ENCODE measurements around the gene RPLP1.

RPLP1 gene

DNA sequence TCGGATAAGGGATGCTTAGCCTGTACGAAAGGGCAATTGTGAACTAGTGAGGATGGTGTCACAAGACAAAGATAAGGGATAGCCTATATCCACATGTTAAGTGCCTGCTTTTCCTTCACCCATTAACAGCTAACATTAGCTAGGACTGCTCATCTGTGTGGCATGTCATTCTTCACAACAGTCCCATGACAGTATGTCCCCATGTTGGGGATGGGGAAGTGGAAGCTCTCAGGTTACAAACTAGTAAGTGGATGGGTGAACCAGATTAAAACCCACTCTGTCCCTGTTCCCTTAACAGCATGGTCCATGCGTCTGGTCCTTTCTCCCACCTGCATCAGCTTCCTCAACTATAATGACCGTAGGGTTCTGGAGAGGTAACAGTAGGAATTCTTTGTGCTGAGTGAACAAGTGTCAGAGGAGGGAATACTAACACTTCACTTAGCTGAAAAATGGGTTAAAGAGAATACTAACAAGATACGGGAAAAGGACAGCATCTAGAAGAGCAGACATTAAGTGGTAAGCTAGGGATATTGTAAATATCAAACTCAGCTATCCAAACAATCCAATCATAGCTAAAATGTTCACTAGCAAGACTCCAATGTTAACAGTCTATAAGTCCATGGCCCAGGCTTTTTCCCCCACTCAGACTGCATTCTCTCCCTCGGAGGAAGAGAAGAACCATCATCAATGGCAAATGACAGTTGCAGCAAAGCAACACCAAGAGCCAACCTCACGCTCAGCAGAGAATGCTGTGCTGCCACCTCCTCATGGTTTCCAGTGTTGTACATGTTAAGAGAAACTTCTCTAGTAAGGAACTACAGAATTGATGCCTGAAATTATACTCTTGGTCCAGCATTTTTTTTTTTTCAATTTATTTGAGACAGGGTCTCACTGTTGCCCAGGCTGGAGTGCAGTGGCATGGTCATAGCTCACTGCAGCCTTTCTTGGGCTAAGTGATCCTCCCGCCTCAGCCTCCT, 5.0 kb downstream of the RPLP1 start:
- H3K4me3 ChIP-seq (ENCODE audit: low read length in 2 of 2) = no peak overlapping the region
- H3K4me1 ChIP-seq (ENCODE audit: control insufficient read depth, insufficient read depth, low read length) = peaks cover 24% of the 10 kb centered on the region
- no peak overlapping the region for H3K9ac ChIP-seq (ENCODE audit: low read length in 2 of 2)
- no peaks in the 10 kb centered on the region for H3K9me3 ChIP-seq (ENCODE audit: control insufficient read depth in 2 of 2, low read length in 2 of 2)
- peaks cover 15 to 21% of the 10 kb centered on the region in 2 donors for H3K36me3 ChIP-seq (ENCODE audit: control insufficient read depth in 2 of 2, insufficient read depth in 2 of 2, low read length in 2 of 2)
- no peaks in the 10 kb centered on the region for H3K27me3 ChIP-seq (ENCODE audit: control insufficient read depth in 1 of 2, insufficient read depth in 2 of 2, low read length in 2 of 2)
- peak overlapping the region; percentile 3 for H3K27ac ChIP-seq (ENCODE audit: low read length)

DNA sequence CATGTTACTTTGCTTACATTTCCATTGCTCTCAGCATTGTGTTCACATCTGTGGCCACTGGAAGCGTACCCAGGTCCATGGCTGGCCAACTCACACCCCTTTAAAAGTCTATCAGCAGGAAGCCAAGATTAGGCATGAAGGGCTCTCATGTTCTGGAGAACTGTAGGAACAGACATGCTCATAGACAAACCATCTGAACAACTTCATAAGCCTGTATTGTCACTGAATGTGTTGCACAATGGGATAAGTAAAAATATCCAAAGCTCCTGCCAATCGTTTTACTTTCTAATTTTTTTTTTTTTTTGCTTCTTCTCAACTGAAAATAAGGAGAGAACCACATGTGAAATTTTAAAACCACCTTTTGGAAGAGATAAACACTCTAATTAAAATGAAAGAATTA, 6.4 kb downstream of the RPLP1 start:
- H3K9ac ChIP-seq (ENCODE audit: low read length in 2 of 2) = no peak overlapping the region
- H3K4me1 ChIP-seq (ENCODE audit: control insufficient read depth, insufficient read depth, low read length) = peaks cover 20% of the 10 kb centered on the region
- no peaks in the 10 kb centered on the region for H3K9me3 ChIP-seq (ENCODE audit: control insufficient read depth in 2 of 2, low read length in 2 of 2)
- peaks cover 15 to 21% of the 10 kb centered on the region in 2 donors for H3K36me3 ChIP-seq (ENCODE audit: control insufficient read depth in 2 of 2, insufficient read depth in 2 of 2, low read length in 2 of 2)
- H3K4me3 ChIP-seq (ENCODE audit: low read length in 2 of 2) = no peak overlapping the region
- no peaks in the 10 kb centered on the region for H3K27me3 ChIP-seq (ENCODE audit: control insufficient read depth in 1 of 2, insufficient read depth in 2 of 2, low read length in 2 of 2)
- H3K27ac ChIP-seq (ENCODE audit: low read length) = no peak overlapping the region

DNA sequence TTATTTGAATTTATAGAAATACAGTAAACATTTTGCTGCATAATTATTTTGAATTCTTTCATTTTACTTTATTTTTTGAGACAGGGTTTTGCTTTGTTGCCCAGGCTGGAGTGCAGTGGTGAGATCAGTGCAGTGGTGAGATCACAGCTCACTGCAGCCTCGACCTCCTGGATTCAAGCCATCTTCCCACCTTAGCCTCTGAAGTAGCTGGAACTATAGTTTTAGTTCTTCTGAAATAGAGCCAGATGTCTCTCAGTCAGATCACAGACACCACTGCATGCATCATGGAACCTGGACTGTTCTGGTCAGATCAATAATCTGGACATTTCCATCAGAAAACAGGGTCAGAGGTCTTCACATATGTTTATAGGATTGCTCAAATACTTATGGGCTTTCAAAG, 7.9 kb downstream of the RPLP1 start:
- H3K27ac ChIP-seq (ENCODE audit: low read length) = no peak overlapping the region
- H3K4me1 ChIP-seq (ENCODE audit: control insufficient read depth, insufficient read depth, low read length) = peaks cover 18% of the 10 kb centered on the region
- H3K27me3 ChIP-seq (ENCODE audit: control insufficient read depth in 1 of 2, insufficient read depth in 2 of 2, low read length in 2 of 2) = no peaks in the 10 kb centered on the region
- H3K36me3 ChIP-seq (ENCODE audit: control insufficient read depth in 2 of 2, insufficient read depth in 2 of 2, low read length in 2 of 2) = peaks cover 13 to 19% of the 10 kb centered on the region in 2 donors
- no peak overlapping the region for H3K9ac ChIP-seq (ENCODE audit: low read length in 2 of 2)
- no peak overlapping the region for H3K4me3 ChIP-seq (ENCODE audit: low read length in 2 of 2)
- H3K9me3 ChIP-seq (ENCODE audit: control insufficient read depth in 2 of 2, low read length in 2 of 2) = no peaks in the 10 kb centered on the region

DNA sequence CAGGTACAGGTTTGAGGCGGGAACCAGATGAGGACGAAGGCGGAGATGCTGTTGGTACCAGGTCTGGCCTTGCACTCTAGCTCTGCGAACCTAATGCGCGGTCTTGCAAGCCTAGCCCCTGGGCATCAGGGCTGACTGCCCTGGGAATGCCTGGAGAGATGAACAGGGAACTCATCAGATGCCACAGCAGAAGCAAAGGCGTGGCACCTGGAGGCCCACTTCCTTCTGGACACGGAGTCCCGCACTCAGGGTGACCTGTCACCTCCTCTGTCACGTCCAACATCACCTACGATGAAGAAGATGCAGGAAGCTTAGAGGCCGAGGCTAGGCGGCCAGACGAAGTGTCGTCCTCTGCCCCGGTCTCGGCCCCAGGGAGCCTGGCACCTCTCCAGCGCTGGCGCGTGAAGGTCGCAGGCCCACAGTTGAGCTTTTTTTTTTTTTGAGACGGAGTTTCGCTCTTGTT, 9.4 kb downstream of the RPLP1 start:
- Histone ChIP-seq H3K36me3 (ENCODE audit: control insufficient read depth in 2 of 2, insufficient read depth in 2 of 2, low read length in 2 of 2) (peaks cover 4% of the 10 kb centered on the region in 2 donors), H3K4me1 (ENCODE audit: control insufficient read depth, insufficient read depth, low read length) (peaks cover 16% of the 10 kb centered on the region), H3K27me3 (ENCODE audit: control insufficient read depth in 1 of 2, insufficient read depth in 2 of 2, low read length in 2 of 2) (no peaks in the 10 kb centered on the region), H3K4me3 (ENCODE audit: low read length in 2 of 2) (peak overlapping the region; percentile 84 to 99), H3K9me3 (ENCODE audit: control insufficient read depth in 2 of 2, low read length in 2 of 2) (no peaks in the 10 kb centered on the region), H3K9ac (ENCODE audit: low read length in 2 of 2) (peak overlapping the region; percentile 78 to 97), H3K27ac (ENCODE audit: low read length) (peak overlapping the region; percentile 93)

DNA sequence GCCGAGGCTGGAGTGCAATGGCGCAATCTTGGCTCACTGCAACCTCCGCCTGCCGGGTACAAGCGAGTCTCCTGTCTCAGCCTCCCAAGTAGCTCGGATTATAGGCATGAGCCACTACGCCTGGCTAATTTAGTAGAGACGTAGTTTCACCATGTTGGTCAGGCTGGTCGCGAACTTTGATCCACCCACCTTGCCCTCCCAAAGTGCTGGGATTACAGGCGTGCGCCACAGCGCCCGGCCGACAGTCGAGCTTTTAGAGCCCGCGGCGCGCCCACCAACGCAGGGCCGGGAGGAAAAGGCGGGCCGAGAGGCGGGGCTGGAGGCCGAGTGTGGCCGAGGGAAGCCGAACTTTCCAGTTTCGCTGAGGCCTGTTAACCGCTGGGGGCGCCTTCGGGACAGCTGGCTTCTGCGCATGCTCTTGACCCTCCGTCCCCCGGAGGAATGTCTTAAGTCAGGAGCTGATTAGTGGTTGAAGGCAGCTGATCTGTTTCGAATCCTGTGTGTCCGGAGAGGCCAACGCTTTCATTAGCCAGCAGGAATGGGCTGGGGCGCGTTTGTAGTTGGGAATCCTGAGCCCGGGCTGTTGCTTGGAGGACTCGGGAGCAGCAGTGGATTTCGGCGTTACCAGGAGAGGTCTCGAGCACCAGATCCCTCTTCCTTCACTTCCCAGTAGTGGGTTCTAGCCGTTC, 10.0 kb downstream of the RPLP1 start:
- no peaks in the 10 kb centered on the region for H3K36me3 ChIP-seq (ENCODE audit: control insufficient read depth in 2 of 2, insufficient read depth in 2 of 2, low read length in 2 of 2)
- peak overlapping the region; percentile 97 to 98 for H3K9ac ChIP-seq (ENCODE audit: low read length in 2 of 2)
- peak overlapping the region; percentile 93 for H3K27ac ChIP-seq (ENCODE audit: low read length)
- no peaks in the 10 kb centered on the region for H3K9me3 ChIP-seq (ENCODE audit: control insufficient read depth in 2 of 2, low read length in 2 of 2)
- peak overlapping the region; percentile 84 to 99 for H3K4me3 ChIP-seq (ENCODE audit: low read length in 2 of 2)
- no peaks in the 10 kb centered on the region for H3K27me3 ChIP-seq (ENCODE audit: control insufficient read depth in 1 of 2, insufficient read depth in 2 of 2, low read length in 2 of 2)
- peaks cover 16% of the 10 kb centered on the region for H3K4me1 ChIP-seq (ENCODE audit: control insufficient read depth, insufficient read depth, low read length)

DNA sequence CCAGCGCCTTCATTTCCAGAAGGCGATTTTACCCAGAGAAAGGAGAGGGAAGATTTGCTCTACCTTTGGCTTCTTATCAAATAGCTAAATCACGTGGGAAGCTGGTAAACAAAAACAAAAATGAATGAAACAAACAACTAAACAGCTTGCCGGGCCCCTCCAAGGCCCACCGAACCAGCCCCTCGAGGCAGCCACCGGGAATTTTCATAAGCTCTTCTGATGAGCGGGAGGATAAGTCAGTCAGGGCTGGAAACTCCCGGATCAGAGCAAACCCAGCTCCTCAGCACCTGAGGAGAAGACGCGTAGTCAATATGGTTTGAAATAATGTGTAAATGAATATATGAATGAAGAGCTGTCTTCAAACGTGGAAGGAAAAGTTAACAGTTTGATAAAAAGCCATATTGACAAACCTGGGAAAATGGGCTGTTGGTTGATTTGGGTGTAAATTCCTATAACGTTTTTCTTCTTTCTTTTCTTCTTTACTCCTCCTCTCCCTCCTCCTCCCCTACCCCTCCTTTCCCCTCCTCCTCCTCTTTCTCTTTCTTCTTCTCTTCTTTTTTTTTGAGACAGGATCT, 10.7 kb downstream of the RPLP1 start:
- Histone ChIP-seq H3K9me3 (ENCODE audit: control insufficient read depth in 2 of 2, low read length in 2 of 2) (no peaks in the 10 kb centered on the region), H3K4me3 (ENCODE audit: low read length in 2 of 2) (peak overlapping the region; percentile 84 to 99), H3K27me3 (ENCODE audit: control insufficient read depth in 1 of 2, insufficient read depth in 2 of 2, low read length in 2 of 2) (no peaks in the 10 kb centered on the region), H3K27ac (ENCODE audit: low read length) (peak overlapping the region; percentile 93), H3K36me3 (ENCODE audit: control insufficient read depth in 2 of 2, insufficient read depth in 2 of 2, low read length in 2 of 2) (no peaks in the 10 kb centered on the region), H3K4me1 (ENCODE audit: control insufficient read depth, insufficient read depth, low read length) (peaks cover 16% of the 10 kb centered on the region), H3K9ac (ENCODE audit: low read length in 2 of 2) (peak overlapping the region; percentile 97 to 98)

DNA sequence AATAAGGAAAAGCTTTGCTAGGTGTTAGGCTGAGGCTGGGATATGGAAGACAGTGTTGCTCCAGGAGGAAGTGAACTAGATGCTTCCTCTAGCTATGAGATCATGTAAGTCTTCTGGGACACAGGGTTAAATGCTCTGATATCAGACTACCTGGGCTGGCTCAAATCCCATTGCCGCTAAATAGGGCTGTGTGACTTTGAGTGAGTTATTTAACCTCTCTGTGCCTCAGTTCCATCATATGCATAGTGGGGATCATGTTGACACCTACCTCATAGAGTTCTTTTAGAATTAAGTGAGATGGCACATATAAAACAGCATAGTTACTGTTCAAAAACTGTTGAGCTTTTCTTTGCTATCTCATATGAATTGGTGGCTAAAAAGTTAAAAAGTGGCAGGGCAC, 12.6 kb downstream of the RPLP1 start:
- Histone ChIP-seq H3K27me3 (ENCODE audit: control insufficient read depth in 1 of 2, insufficient read depth in 2 of 2, low read length in 2 of 2) (no peaks in the 10 kb centered on the region), H3K36me3 (ENCODE audit: control insufficient read depth in 2 of 2, insufficient read depth in 2 of 2, low read length in 2 of 2) (no peaks in the 10 kb centered on the region), H3K9ac (ENCODE audit: low read length in 2 of 2) (no peak overlapping the region), H3K4me1 (ENCODE audit: control insufficient read depth, insufficient read depth, low read length) (peaks cover 16% of the 10 kb centered on the region), H3K9me3 (ENCODE audit: control insufficient read depth in 2 of 2, low read length in 2 of 2) (no peaks in the 10 kb centered on the region), H3K27ac (ENCODE audit: low read length) (no peak overlapping the region), H3K4me3 (ENCODE audit: low read length in 2 of 2) (no peak overlapping the region)

DNA sequence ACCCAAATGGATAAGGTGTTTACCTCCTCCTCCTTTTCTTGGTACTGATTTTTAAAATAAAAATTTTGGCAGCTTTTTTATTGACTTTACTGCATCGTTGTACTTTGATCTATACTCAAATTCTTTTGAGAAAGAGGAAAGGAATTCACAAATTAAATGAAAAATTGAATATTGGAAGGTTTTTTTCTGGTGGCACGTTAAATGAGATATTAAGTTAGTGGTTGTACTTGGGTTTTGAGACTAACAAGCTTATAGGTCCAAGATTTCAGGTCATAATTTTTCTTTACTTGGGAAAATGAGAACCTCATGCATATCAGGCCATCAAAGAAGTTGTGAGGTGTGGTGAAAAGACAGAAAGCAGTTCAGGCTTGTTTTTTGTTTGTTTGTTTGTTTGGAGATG, 14.1 kb downstream of the RPLP1 start:
- Histone ChIP-seq H3K36me3 (ENCODE audit: control insufficient read depth in 2 of 2, insufficient read depth in 2 of 2, low read length in 2 of 2) (no peaks in the 10 kb centered on the region), H3K4me1 (ENCODE audit: control insufficient read depth, insufficient read depth, low read length) (peaks cover 13% of the 10 kb centered on the region), H3K27ac (ENCODE audit: low read length) (no peak overlapping the region), H3K4me3 (ENCODE audit: low read length in 2 of 2) (no peak overlapping the region), H3K27me3 (ENCODE audit: control insufficient read depth in 1 of 2, insufficient read depth in 2 of 2, low read length in 2 of 2) (no peaks in the 10 kb centered on the region), H3K9me3 (ENCODE audit: control insufficient read depth in 2 of 2, low read length in 2 of 2) (no peaks in the 10 kb centered on the region), H3K9ac (ENCODE audit: low read length in 2 of 2) (no peak overlapping the region)

DNA sequence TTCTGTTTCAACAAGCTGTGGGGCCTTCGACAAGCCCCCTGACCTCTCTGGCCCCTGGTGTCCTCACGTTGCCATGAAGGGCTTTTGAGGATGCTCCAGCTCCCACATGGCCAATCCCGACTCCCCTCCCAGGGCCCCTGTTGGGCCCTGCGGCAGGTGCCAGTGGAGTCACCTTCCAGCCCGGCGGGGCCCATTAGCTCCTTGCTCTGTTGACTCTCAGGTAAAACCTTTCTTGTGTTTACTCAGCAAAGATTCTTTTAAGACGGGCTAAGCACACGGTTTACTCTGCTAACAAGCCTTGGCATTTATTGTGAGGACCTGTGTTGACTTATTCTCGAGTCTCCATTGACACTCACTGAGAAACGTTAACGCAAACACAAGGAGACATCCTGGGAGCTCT, 15.0 kb downstream of the RPLP1 start:
- no peak overlapping the region for H3K27ac ChIP-seq (ENCODE audit: low read length)
- H3K9ac ChIP-seq (ENCODE audit: low read length in 2 of 2) = no peak overlapping the region
- H3K9me3 ChIP-seq (ENCODE audit: control insufficient read depth in 2 of 2, low read length in 2 of 2) = no peaks in the 10 kb centered on the region

DNA sequence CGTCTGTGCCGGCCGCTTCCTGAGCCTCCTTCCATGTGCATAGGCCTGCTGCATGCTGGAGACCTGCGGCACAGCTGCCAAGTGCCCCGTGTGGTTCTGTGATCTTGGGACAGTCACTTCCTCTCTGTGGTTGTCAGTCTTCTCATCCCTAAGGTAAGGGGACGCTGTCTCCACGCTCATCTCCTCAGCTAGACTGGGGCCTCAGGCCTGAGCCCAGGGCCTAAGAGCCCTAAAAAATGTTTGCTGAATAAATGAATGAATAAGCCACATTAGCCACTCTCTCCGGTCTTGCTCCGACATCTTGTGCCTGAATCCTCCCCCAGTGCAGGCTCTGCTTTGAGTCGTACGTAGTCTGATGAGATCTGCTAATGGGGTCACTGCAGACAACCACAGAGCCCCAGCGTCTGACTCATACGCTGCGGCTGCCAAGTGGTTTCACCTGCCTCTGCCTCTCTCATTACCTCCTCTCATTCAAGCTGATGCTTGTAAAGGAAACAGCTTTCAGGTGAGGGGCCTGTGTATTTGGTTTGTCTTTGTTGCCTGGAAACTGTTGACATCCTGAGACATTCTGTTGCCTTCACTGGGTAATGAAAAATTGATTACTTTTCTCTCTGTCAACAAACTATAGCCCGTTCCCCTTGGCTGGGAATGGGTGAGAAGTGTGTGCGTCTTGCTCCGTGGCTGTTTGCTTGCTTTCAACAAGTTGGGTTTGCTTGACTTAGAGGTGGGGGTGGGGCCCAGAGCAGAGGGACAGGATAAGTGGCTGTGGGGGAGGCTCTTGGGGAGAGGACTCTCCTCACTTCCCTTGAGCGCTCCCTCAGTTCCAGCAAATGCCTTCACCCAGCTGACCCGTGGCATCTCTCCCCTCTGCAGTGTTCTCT, 15.9 kb downstream of the RPLP1 start:
- Histone ChIP-seq H3K4me3 (ENCODE audit: low read length in 2 of 2) (no peak overlapping the region), H3K9ac (ENCODE audit: low read length in 2 of 2) (no peak overlapping the region), H3K9me3 (ENCODE audit: control insufficient read depth in 2 of 2, low read length in 2 of 2) (no peaks in the 10 kb centered on the region), H3K4me1 (ENCODE audit: control insufficient read depth, insufficient read depth, low read length) (no peaks in the 10 kb centered on the region), H3K36me3 (ENCODE audit: control insufficient read depth in 2 of 2, insufficient read depth in 2 of 2, low read length in 2 of 2) (no peaks in the 10 kb centered on the region), H3K27me3 (ENCODE audit: control insufficient read depth in 1 of 2, insufficient read depth in 2 of 2, low read length in 2 of 2) (no peaks in the 10 kb centered on the region), H3K27ac (ENCODE audit: low read length) (no peak overlapping the region)

More for the DNA sequence above, 15.0 kb downstream of the RPLP1 start:
- Histone ChIP-seq H3K27me3 (ENCODE audit: control insufficient read depth in 1 of 2, insufficient read depth in 2 of 2, low read length in 2 of 2) (no peaks in the 10 kb centered on the region), H3K36me3 (ENCODE audit: control insufficient read depth in 2 of 2, insufficient read depth in 2 of 2, low read length in 2 of 2) (no peaks in the 10 kb centered on the region), H3K4me1 (ENCODE audit: control insufficient read depth, insufficient read depth, low read length) (peaks cover 4% of the 10 kb centered on the region), H3K4me3 (ENCODE audit: low read length in 2 of 2) (no peak overlapping the region)

Measured in stomach smooth muscle (tissue), 2 donors.